MM.1S (cell line): ENCODE data around the gene BTK.

ENCODE experiments used
- EZH2phosphoT487 ChIP-seq: fragments of 300-600 bp; sonication (generic); IDR thresholded peaks from 2 replicates; pipeline ENCODE4 v1.6.1; 2018; ENCODE audit warnings: antibody characterized with exemption, low read length
- TF ChIP-seq, protein P1 (sequence below): fragments of 300-600 bp; sonication (generic); IDR thresholded peaks from 2 replicates; pipeline ENCODE4 v1.5.1; 2016; ENCODE audit warnings: antibody characterized with exemption, low read length, mixed read lengths

DNA sequence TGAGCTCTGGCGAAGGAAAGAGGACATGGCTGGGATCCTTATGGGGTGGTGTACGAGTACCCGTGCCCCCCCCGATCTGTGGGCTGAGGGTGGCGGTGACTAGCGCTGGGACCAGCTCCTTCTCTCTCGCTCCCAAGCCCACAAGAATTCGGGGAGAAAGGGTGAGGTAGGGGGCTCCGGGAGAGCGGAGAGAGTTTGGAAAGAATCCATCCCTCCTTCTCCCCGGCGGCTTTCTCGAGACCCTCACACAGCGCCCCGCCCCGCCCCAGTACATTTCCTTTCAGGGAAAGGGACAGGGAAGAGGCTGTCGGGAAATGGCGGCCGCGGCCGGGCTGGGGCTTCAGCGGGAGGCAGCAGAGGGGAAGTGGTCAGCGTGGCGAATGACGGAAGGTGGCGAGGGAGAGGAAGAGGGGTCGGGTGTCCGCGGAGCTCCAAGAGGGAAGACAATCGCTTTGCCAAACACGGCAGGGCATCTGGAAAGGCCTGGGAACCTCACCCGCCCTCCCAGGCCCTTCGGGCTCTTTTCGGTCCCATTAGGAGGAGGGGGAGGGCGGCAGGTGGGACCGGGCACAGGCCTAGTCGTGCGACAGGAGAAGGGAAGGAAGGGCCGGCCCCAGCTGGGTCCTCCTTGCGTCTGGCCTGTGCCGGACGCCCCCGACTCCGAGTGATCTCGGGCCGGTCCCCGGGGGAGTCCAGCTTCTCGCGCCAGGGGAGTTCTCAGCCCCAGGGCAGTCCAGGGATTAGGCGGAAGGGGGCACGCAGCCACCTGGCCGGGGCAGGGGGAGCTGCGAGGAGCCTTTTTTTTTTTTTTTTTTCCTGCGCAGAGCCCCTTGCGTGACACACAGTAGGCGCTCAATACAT lies 32.2 kb upstream of the BTK start:
- TF ChIP-seq EZH2phosphoT487 = no peak
- TF ChIP-seq, protein P1, sequence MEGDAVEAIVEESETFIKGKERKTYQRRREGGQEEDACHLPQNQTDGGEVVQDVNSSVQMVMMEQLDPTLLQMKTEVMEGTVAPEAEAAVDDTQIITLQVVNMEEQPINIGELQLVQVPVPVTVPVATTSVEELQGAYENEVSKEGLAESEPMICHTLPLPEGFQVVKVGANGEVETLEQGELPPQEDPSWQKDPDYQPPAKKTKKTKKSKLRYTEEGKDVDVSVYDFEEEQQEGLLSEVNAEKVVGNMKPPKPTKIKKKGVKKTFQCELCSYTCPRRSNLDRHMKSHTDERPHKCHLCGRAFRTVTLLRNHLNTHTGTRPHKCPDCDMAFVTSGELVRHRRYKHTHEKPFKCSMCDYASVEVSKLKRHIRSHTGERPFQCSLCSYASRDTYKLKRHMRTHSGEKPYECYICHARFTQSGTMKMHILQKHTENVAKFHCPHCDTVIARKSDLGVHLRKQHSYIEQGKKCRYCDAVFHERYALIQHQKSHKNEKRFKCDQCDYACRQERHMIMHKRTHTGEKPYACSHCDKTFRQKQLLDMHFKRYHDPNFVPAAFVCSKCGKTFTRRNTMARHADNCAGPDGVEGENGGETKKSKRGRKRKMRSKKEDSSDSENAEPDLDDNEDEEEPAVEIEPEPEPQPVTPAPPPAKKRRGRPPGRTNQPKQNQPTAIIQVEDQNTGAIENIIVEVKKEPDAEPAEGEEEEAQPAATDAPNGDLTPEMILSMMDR = no peak
